Hepatocyte (in vitro differentiated cells): ENCODE data around the gene INTS4. TPM values are rescaled to one million over a fixed set of nuclear protein-coding genes. Genes with fewer than 3 reads are reported as not detected.
A peak's percentile ranks its signal among the peaks of the same experiment; 100 is the strongest.

Experiments used
- DNase-seq: peaks from one replicate; pipeline ENCODE4 v3.0.0-alpha.2; 2016; ENCODE audit warnings: low spot score
- H2AFZ ChIP-seq: fragments of 200-600 bp; sonication (generic); 2 replicates; pipeline ENCODE4 v1.6.0; 2016; ENCODE audit warnings: antibody characterized with exemption, mild to moderate bottlenecking
- H3K27ac ChIP-seq: fragments of 200-600 bp; sonication (generic); 2 replicates; pipeline ENCODE4 v1.5.1; 2016; ENCODE audit warnings: mild to moderate bottlenecking
- H3K27me3 ChIP-seq: fragments of 200-600 bp; sonication (generic); 2 replicates; pipeline ENCODE4 v1.6.1; 2016
- H3K36me3 ChIP-seq: fragments of 200-600 bp; sonication (generic); replicated peaks from 2 replicates; pipeline ENCODE4 v1.5.1; 2016; ENCODE audit warnings: low read depth; ENCODE audit not compliant: insufficient read depth
- H3K4me1 ChIP-seq: fragments of 200-600 bp; sonication (generic); 2 replicates; pipeline ENCODE4 v1.5.1; 2016; ENCODE audit warnings: mild to moderate bottlenecking, moderate library complexity; ENCODE audit not compliant: insufficient read depth
- H3K4me2 ChIP-seq: fragments of 200-600 bp; sonication (generic); 2 replicates; pipeline ENCODE4 v1.6.0; 2016
- H3K4me3 ChIP-seq: fragments of 200-600 bp; sonication (generic); 2 replicates; pipeline ENCODE4 v1.5.1; 2016; ENCODE audit warnings: mild to moderate bottlenecking
- H3K79me2 ChIP-seq: fragments of 200-600 bp; sonication (generic); 2 replicates; pipeline ENCODE4 v1.6.0; 2017; ENCODE audit warnings: mild to moderate bottlenecking
- H3K9me2 ChIP-seq: fragments of 200-600 bp; sonication (generic); replicated peaks from 2 replicates; pipeline ENCODE4 v1.6.0; 2017; ENCODE audit warnings: mild to moderate bottlenecking; ENCODE audit not compliant: insufficient read depth
- H3K9me3 ChIP-seq: fragments of 200-600 bp; sonication (generic); 2 replicates; pipeline ENCODE4 v1.5.1; 2016; ENCODE audit warnings: low read depth, mild to moderate bottlenecking
- H4K20me1 ChIP-seq: fragments of 200-600 bp; sonication (generic); 2 replicates; pipeline ENCODE4 v1.6.0; 2016; ENCODE audit warnings: mild to moderate bottlenecking; ENCODE audit not compliant: insufficient read depth, poor library complexity, severe bottlenecking
- CTCF ChIP-seq: fragments of 200-600 bp; sonication (generic); IDR thresholded peaks from 2 replicates; pipeline ENCODE4 v1.5.1; 2016; ENCODE audit warnings: antibody characterized with exemption, mild to moderate bottlenecking; ENCODE audit not compliant: poor library complexity
- EZH2 ChIP-seq: fragments of 200-600 bp; sonication (generic); IDR thresholded peaks from 2 replicates; pipeline ENCODE4 v1.6.1; 2016; ENCODE audit warnings: antibody characterized with exemption, mild to moderate bottlenecking, borderline replicate concordance
- EZH2phosphoT487 ChIP-seq: fragments of 200-600 bp; sonication (generic); IDR thresholded peaks from one replicate; pipeline ENCODE4 v1.6.1; 2018; ENCODE audit warnings: antibody characterized with exemption, mild to moderate bottlenecking, low read depth, moderate library complexity; ENCODE audit not compliant: unreplicated experiment, severe bottlenecking
- WGBS: methylation state at CpG from one replicate; pipeline ENCODE4 v1.1.6; 2016; ENCODE audit warnings: low lambda C conversion rate; ENCODE audit errors: missing lambda C conversion rate; 5-methylcytosine and 5-hydroxymethylcytosine counted together
- polyA plus RNA-seq: library from polyadenylated mRNA; unstranded; fragments of >200 nt; fragmentation: Nextera tagmentation; extraction: Ambion mirVana; gene quantifications from 2 replicates; pipeline ENCODE4 v1.2.1, GENCODE V29; 2016
- total RNA-seq: library from RNA; depleted of rRNA; stranded (reverse); fragments of >200 nt; gene quantifications from 2 replicates; pipeline ENCODE4 v1.2.3, GENCODE V29; 2014

The INTS4 gene
- total and polyA plus RNA-seq, 2 experiments from 2014 or later, result 24.0 to 28.0 TPM

- H2AFZ ChIP-seq, result no peak overlapping the region
- 90% methylated on average over 6 of the region's 6 CpGs for WGBS
- H3K9me3 ChIP-seq, result no peaks in the 10 kb centered on the region
- H3K27ac ChIP-seq, result no peak overlapping the region
- no peaks in the 10 kb centered on the region for H3K4me1 ChIP-seq
- DNase-seq, result no peak
- TF ChIP-seq EZH2 (no peak), EZH2phosphoT487 (no peak), CTCF (no peak)
- no peaks in the 10 kb centered on the region for H3K36me3 ChIP-seq
- H3K4me3 ChIP-seq, result no peak overlapping the region
- H3K9me2 ChIP-seq, result no peaks in the 10 kb centered on the region
- H3K27me3 ChIP-seq, result no peaks in the 10 kb centered on the region
- no peaks in the 10 kb centered on the region for H3K79me2 ChIP-seq
- H3K4me2 ChIP-seq, result no peak overlapping the region
- H4K20me1 ChIP-seq, result no peaks in the 10 kb centered on the region
Observed at GRCh38 chr11:78010755-78011154, 16.3 kb upstream of the INTS4 start.

- H4K20me1 ChIP-seq, result no peaks in the 10 kb centered on the region
- H3K9me2 ChIP-seq, result no peaks in the 10 kb centered on the region
- no peak overlapping the region for H2AFZ ChIP-seq
- no peak for TF ChIP-seq EZH2
- no peak for TF ChIP-seq CTCF
- no peak for TF ChIP-seq EZH2phosphoT487
- H3K27ac ChIP-seq, result no peak overlapping the region
- no peak overlapping the region for H3K4me2 ChIP-seq
- H3K4me1 ChIP-seq, result no peaks in the 10 kb centered on the region
- WGBS, result 100% methylated on average over 1 of the region's 1 CpG
- no peaks in the 10 kb centered on the region for H3K27me3 ChIP-seq
- H3K79me2 ChIP-seq, result no peaks in the 10 kb centered on the region
- no peaks in the 10 kb centered on the region for H3K36me3 ChIP-seq
- no peak for DNase-seq
- no peak overlapping the region for H3K4me3 ChIP-seq
- no peaks in the 10 kb centered on the region for H3K9me3 ChIP-seq
Observed at GRCh38 chr11:78010304-78010703, 15.8 kb upstream of the INTS4 start.

GRCh38 chr11:78009062-78009461, 14.6 kb upstream of the INTS4 start:
- Histone ChIP-seq H3K9me3 (no peaks in the 10 kb centered on the region), H3K79me2 (no peaks in the 10 kb centered on the region), H2AFZ (no peak overlapping the region), H3K4me3 (no peak overlapping the region), H3K9me2 (no peaks in the 10 kb centered on the region), H4K20me1 (no peaks in the 10 kb centered on the region), H3K27me3 (no peaks in the 10 kb centered on the region), H3K36me3 (no peaks in the 10 kb centered on the region), H3K27ac (no peak overlapping the region), H3K4me2 (no peak overlapping the region), H3K4me1 (no peaks in the 10 kb centered on the region)
- no peak for TF ChIP-seq EZH2phosphoT487
- DNase-seq, result no peak
- WGBS, result 92% methylated on average over 2 of the region's 2 CpGs

GRCh38 chr11:78000193-78000592, 5.7 kb upstream of the INTS4 start:
- peak; percentile 78 for DNase-seq
- H3K4me3 ChIP-seq, result no peak overlapping the region
- H3K27ac ChIP-seq, result no peak overlapping the region
- H2AFZ ChIP-seq, result no peak overlapping the region
- 33% methylated on average over 1 of the region's 1 CpG for WGBS
- H3K79me2 ChIP-seq, result no peaks in the 10 kb centered on the region
- no peaks in the 10 kb centered on the region for H3K9me3 ChIP-seq
- no peaks in the 10 kb centered on the region for H4K20me1 ChIP-seq
- no peaks in the 10 kb centered on the region for H3K36me3 ChIP-seq
- no peaks in the 10 kb centered on the region for H3K9me2 ChIP-seq
- no peak overlapping the region for H3K4me2 ChIP-seq
- TF ChIP-seq EZH2, result no peak
- no peak for TF ChIP-seq EZH2phosphoT487
- TF ChIP-seq CTCF, result peak; percentile 68
- no peaks in the 10 kb centered on the region for H3K27me3 ChIP-seq
- peaks cover 4% of the 10 kb centered on the region for H3K4me1 ChIP-seq
